Uterus (tissue), 2 donors: ENCODE measurements around the gene QSOX2.

ENCODE experiments used
- CTCF ChIP-seq, 4 experiments: fragments of 200-600 bp in 2 of 4; fragments of 450-650 bp in 2 of 4; sonication (generic) in 2 of 4; IDR thresholded peaks; one replicate each; pipeline ENCODE4 v1.5.1; 2016 to 2019; ENCODE audit warnings: antibody characterized with exemption in 4 of 4, mild to moderate bottlenecking in 2 of 4, moderate library complexity in 1 of 4
- POLR2A ChIP-seq, 2 donors: fragments of 450-650 bp; IDR thresholded peaks; one replicate each; pipeline ENCODE4 v1.6.1; 2016; ENCODE audit warnings: antibody characterized with exemption in 2 of 2, mild to moderate bottlenecking in 1 of 2, moderate library complexity in 1 of 2

- TF ChIP-seq CTCF (IDR thresholded peaks at IDR 0.05) (no peak), POLR2A (IDR thresholded peaks at IDR 0.05) (no peak)
Measured at GRCh38 chr9:136212345-136212950, 33.2 kb downstream of the QSOX2 start.
